Esophagus squamous epithelium (tissue), 4 donors: ENCODE measurements around the gene PHLPP1.

Experiments used
- POLR2A ChIP-seq, 4 donors: fragments of 450-650 bp; IDR thresholded peaks; one replicate each; pipeline ENCODE4 v1.6.1; 2017; ENCODE audit warnings: antibody characterized with exemption in 4 of 4, mild to moderate bottlenecking in 4 of 4, moderate library complexity in 3 of 4
- TF ChIP-seq, protein P1 (sequence below), 6 experiments: fragments of 450-650 bp in 4 of 6; fragments of 200-600 bp in 2 of 6; sonication (generic) in 2 of 6; IDR thresholded peaks; one replicate each; pipeline ENCODE4 v1.5.1; 2016 to 2019; ENCODE audit warnings: antibody characterized with exemption in 6 of 6, mild to moderate bottlenecking in 4 of 6, moderate library complexity in 4 of 6

DNA sequence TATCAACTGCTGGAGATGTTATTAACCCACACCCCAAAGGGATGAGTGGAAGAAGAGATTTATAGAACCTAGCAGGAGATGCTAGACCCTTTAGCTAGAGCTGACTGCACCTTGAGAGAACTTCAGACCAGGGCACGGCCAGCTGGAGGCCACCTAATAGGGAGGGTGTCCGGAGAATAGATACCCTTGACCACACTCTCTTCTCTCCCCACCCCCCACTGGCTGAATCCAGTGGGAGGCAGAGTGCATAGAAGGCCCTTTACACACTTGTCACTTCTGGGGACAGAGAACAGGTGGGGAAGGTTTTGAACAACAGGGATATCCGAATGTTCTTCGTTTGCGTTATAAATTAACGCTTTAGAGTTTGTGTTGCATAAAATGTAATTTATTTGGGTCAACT is 84.6 kb downstream of the PHLPP1 start:
- TF ChIP-seq, protein P1, sequence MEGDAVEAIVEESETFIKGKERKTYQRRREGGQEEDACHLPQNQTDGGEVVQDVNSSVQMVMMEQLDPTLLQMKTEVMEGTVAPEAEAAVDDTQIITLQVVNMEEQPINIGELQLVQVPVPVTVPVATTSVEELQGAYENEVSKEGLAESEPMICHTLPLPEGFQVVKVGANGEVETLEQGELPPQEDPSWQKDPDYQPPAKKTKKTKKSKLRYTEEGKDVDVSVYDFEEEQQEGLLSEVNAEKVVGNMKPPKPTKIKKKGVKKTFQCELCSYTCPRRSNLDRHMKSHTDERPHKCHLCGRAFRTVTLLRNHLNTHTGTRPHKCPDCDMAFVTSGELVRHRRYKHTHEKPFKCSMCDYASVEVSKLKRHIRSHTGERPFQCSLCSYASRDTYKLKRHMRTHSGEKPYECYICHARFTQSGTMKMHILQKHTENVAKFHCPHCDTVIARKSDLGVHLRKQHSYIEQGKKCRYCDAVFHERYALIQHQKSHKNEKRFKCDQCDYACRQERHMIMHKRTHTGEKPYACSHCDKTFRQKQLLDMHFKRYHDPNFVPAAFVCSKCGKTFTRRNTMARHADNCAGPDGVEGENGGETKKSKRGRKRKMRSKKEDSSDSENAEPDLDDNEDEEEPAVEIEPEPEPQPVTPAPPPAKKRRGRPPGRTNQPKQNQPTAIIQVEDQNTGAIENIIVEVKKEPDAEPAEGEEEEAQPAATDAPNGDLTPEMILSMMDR (IDR thresholded peaks at IDR 0.05) = no peak
- no peak for TF ChIP-seq POLR2A (IDR thresholded peaks at IDR 0.05)
